GM21619 (cell line): Measurements from ENCODE around the gene PCDHA8.
"Not testable (repeated sequence)": the region's sequence is repeated elsewhere in the genome, so short reads cannot be mapped to it uniquely, and the experiment has no call there.

Source experiments
- ATAC-seq: cut with Tn5 transposase; IDR thresholded peaks from one replicate; pipeline ENCODE4 v1.9.1; 2021; ENCODE audit not compliant: unreplicated experiment

The PCDHA8 gene

DNA sequence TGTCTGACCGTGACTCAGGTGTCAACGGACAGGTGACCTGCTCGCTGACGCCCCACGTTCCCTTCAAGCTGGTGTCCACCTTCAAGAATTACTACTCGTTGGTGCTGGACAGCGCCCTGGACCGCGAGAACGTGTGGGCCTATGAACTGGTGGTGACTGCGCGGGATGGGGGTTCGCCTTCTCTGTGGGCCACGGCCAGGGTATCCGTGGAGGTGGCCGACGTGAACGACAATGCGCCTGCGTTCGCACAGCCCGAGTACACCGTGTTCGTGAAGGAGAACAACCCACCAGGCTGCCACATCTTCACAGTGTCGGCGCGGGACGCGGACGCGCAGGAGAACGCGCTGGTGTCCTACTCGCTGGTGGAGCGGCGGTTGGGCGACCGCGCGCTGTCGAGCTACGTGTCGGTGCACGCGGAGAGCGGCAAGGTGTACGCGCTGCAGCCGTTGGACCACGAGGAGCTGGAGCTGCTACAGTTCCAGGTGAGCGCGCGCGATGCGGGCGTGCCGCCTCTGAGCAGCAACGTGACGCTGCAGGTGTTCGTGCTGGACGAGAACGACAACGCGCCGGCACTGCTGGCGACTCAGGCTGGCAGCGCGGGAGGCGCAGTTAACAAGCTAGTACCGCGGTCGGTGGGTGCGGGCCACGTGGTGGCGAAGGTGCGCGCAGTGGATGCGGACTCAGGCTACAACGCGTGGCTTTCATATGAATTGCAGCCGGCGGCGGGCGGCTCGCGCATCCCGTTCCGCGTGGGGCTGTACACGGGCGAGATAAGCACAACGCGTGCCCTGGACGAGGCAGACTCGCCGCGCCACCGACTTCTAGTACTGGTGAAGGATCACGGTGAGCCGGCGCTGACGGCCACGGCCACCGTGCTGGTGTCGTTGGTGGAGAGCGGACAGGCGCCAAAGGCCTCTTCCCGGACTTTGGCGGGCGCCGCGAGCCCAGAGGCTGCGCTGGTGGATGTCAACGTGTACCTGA is 29.5 kb downstream of the PCDHA8 start:
- no peak for ATAC-seq

DNA sequence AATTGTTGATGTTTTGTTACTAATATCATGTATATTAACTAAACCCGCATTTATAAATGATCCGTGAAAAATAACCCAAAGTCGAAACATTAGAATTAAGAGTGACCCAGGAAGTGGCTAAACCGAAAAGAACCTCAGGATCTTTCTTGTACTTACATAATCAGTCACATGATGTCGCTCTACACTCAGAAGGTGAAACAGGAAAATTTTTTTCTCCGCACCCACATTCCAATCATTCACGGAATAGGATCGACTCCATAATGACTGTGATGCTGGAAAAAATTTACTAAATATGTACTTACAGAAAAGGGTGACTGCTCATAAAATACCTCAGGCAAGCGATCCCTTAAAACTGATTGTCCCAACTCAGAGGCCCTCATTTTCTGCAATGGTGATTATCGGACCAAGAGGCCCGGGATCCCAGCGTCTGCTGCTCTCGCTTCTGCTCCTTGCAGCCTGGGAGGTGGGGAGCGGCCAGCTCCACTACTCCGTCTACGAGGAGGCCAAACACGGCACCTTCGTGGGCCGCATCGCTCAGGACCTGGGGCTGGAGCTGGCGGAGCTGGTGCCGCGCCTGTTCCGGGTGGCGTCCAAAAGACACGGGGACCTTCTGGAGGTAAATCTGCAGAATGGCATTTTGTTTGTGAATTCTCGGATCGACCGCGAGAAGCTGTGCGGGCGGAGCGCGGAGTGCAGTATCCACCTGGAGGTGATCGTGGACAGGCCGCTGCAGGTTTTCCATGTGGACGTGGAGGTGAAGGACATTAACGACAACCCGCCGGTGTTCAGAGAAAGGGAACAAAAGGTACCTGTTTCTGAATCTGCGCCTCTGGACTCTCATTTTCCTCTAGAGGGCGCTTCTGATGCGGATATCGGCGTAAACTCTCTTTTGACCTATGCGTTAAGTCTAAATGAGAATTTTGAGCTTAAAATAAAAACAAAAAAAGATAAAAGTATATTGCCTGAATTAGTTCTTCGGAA is 34.4 kb downstream of the PCDHA8 start, which contains the start of gene PCDHA12:
Gene PCDHA12, plus strand, starts transcription at position 224 of the 981 bp plus-strand sequence. Its CDS starts 165 bp downstream, at position 389.
- no peak for ATAC-seq

DNA sequence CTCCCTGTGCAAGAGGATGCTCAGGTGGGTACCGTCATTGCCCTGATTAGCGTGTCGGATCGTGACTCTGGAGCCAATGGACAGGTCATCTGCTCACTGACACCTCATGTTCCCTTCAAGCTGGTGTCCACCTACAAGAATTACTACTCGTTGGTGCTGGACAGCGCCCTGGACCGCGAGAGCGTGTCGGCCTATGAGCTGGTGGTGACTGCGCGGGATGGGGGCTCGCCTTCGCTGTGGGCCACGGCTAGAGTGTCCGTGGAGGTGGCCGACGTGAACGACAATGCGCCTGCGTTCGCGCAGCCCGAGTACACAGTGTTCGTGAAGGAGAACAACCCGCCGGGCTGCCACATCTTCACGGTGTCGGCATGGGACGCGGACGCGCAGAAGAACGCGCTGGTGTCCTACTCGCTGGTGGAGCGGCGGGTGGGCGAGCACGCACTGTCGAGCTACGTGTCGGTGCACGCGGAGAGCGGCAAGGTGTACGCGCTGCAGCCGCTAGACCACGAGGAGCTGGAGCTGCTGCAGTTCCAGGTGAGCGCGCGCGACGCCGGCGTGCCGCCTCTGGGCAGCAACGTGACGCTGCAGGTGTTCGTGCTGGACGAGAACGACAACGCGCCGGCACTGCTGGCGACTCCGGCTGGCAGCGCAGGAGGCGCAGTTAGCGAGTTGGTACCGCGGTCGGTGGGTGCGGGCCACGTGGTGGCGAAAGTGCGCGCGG is 35.7 kb downstream of the PCDHA8 start:
- ATAC-seq = not testable (repeated sequence)

DNA sequence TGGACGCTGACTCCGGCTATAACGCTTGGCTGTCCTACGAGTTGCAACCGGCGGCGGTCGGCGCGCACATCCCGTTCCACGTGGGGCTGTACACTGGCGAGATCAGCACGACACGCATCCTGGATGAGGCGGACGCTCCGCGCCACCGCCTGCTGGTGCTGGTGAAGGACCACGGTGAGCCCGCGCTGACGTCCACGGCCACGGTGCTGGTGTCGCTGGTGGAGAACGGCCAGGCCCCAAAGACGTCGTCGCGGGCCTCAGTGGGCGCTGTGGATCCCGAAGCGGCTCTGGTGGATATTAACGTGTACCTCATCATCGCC is 36.2 kb downstream of the PCDHA8 start:
- ATAC-seq = no peak

DNA sequence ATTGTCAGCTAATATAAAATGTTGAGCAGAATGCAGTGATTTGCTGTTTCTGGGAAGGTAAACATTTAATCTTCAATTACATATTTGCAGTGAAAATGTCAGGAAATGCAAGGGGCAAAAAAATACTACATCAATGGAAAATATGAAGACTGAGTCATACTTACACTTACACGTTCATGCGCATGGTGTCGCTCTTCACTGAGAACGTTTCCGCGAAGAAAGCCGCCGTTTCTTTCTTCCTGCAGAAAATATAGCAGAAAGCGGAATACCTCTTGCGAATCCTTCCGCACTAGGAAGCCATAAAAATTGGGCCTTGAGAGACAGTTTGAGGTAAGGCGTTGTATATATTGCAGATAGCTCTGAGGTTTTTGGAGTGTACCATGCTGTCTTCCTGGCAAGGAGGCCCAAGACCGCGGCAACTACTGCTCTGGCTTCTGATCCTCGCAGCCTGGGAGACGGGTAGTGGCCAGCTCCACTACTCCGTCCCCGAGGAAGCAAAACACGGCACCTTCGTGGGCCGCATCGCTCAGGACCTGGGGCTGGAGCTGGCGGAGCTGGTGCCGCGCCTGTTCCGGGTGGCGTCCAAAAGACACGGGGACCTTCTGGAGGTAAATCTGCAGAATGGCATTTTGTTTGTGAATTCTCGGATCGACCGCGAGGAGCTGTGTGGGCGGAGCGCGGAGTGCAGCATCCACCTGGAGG is 41.1 kb downstream of the PCDHA8 start, which contains the start of gene PCDHA13:
Gene PCDHA13, plus strand, starts transcription at position 236 of the 702 bp plus-strand sequence. Its CDS starts 145 bp downstream, at position 381.
- ATAC-seq = no peak

DNA sequence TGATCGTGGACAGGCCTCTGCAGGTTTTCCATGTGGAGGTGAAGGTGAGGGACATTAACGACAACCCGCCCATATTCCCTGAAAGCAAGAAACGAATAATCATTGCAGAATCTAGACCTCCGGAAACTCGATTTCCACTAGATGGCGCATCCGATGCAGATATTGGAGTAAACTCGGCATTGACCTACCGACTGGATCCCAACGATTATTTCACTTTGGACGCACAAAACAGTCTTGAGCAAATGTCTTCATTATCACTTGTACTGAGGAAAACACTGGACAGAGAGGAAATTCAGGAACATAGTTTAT is 41.6 kb downstream of the PCDHA8 start:
- ATAC-seq = no peak

DNA sequence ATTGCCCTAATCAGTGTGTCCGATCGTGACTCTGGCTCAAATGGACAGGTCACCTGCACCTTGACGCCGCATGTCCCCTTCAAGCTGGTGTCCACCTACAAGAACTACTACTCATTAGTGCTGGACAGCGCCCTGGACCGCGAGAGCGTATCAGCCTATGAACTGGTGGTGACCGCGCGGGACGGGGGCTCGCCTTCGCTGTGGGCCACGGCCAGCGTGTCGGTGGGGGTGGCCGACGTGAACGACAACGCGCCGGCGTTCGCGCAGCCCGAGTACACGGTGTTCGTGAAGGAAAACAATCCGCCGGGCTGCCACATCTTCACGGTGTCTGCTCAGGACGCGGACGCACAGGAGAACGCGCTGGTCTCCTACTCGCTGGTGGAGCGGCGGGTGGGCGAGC is 42.4 kb downstream of the PCDHA8 start:
- no peak for ATAC-seq

DNA sequence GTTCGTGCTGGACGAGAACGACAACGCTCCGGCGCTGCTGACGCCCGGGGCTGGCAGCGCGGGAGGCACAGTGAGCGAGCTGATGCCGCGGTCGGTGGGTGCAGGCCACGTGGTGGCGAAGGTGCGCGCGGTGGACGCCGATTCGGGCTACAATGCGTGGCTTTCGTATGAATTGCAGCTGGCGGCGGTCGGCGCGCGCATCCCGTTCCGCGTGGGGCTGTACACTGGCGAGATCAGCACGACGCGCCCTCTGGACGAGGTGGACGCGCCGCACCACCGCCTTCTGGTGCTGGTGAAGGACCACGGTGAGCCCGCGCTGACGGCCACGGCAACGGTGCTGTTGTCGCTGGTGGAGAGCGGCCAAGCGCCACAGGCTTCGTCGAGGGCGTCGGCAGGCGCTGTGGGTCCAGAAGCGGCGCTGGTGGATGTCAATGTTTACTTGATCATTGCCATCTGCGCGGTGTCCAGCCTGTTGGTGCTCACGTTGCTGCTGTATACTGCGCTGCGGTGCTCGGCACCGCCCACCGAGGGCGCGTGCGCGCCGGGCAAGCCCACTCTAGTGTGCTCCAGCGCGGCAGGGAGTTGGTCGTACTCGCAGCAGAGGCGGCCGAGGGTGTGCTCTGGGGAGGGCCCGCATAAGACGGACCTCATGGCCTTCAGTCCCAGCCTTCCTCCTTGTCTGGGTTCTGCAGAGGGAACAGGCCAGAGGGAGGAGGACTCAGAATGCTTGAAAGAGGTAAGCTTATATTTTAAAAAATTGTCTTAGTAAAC is 43.1 kb downstream of the PCDHA8 start:
- no peak for ATAC-seq
